ENCODE measurements around the gene NADSYN1.

GRCh38 chr11:71470946-71471345 is 17.9 kb downstream of the NADSYN1 start:
- TF ChIP-seq CTCF (IDR thresholded peaks at IDR 0.05) (no peak), POLR2AphosphoS5 (IDR thresholded peaks at IDR 0.05) (no peak)
